ENCODE results near the gene UAP1. TPM values are rescaled to one million over a fixed set of nuclear protein-coding genes. Genes with fewer than 3 reads are reported as not detected.

Gene UAP1
- total RNA-seq, 2 experiments from 2014 or later: 43.1 to 46.8 TPM

- POLR2A ChIA-PET: no interaction called here
- CTCF ChIA-PET: no interaction called here
Measured at GRCh38 chr1:162644986-162645314, 83.4 kb downstream of the UAP1 start.

GRCh38 chr1:162645666-162646065 is 84.1 kb downstream of the UAP1 start:
- ChIA-PET CTCF (no interaction called here), POLR2A (no interaction called here)

- POLR2A ChIA-PET: no interaction called here
- CTCF ChIA-PET: no interaction called here
Measured at GRCh38 chr1:162649583-162649982, 88.1 kb downstream of the UAP1 start.

Other genes starting within 250 kb of the UAP1 start
- not detected for gene SPATA46, start 184.9 kb upstream of the UAP1 start, total RNA-seq
- gene C1orf226, start 180.0 kb upstream of the UAP1 start, total RNA-seq: under 1 TPM in 1 of 2 experiments, not detected in 1; 0.04 TPM
- gene SH2D1B, start 149.6 kb upstream of the UAP1 start, total RNA-seq: not detected
- 10 to 100 TPM; 63.0 to 64.6 TPM for gene UHMK1, start 63.9 kb upstream of the UAP1 start, total RNA-seq
- under 1 TPM; 0.17 to 0.36 TPM for gene DDR2, start 70.7 kb downstream of the UAP1 start, total RNA-seq
- gene HSD17B7, start 229.0 kb downstream of the UAP1 start, total RNA-seq: 10 to 100 TPM; 22.2 to 25.4 TPM

Data from activated CD8-positive, alpha-beta memory T cell treated with anti-CD3 and anti-CD28 coated beads for 36 hours (primary cell).